Osteocyte (in vitro differentiated cells): ENCODE data around the gene ZFHX2. TPM values are rescaled to one million over a fixed set of nuclear protein-coding genes. Genes with fewer than 3 reads are reported as not detected.

ENCODE experiments used
- DNase-seq: peaks from one replicate; pipeline ENCODE4 v3.0.0; 2021; ENCODE audit warnings: mixed read lengths; ENCODE audit not compliant: unreplicated experiment; ENCODE audit errors: extremely low spot score
- H3K27ac Mint-ChIP-seq: one replicate; pipeline ENCODE4 v1.8.0; 2021; ENCODE audit warnings: mild to moderate bottlenecking, mixed read lengths; ENCODE audit not compliant: unreplicated experiment
- H3K27me3 Mint-ChIP-seq: one replicate; pipeline ENCODE4 v1.8.0; 2021; ENCODE audit warnings: mixed read lengths; ENCODE audit not compliant: unreplicated experiment
- H3K36me3 Mint-ChIP-seq: one replicate; pipeline ENCODE4 v1.8.0; 2021; ENCODE audit warnings: mixed read lengths; ENCODE audit not compliant: unreplicated experiment
- H3K4me1 Mint-ChIP-seq: one replicate; pipeline ENCODE4 v1.8.0; 2021; ENCODE audit warnings: mixed read lengths; ENCODE audit not compliant: unreplicated experiment
- H3K4me3 Mint-ChIP-seq: one replicate; pipeline ENCODE4 v1.8.0; 2021; ENCODE audit warnings: mild to moderate bottlenecking, moderate library complexity, mixed read lengths; ENCODE audit not compliant: unreplicated experiment
- H3K9me3 Mint-ChIP-seq: one replicate; pipeline ENCODE4 v1.8.0; 2021; ENCODE audit warnings: mixed read lengths; ENCODE audit not compliant: unreplicated experiment
- total RNA-seq: library from RNA; stranded (reverse); gene quantifications from 2 replicates; pipeline ENCODE4 v1.2.1, GENCODE V29; 2021
- TF ChIP-seq, protein P1 (sequence below): fragments of 200-600 bp; sonication (generic); IDR thresholded peaks from 2 replicates; pipeline ENCODE4 v1.5.0; 2021; ENCODE audit warnings: antibody characterized with exemption, mild to moderate bottlenecking, moderate library complexity

Gene ZFHX2
- total RNA-seq, 1 donor from 2014 or later: 5.7 TPM

DNA sequence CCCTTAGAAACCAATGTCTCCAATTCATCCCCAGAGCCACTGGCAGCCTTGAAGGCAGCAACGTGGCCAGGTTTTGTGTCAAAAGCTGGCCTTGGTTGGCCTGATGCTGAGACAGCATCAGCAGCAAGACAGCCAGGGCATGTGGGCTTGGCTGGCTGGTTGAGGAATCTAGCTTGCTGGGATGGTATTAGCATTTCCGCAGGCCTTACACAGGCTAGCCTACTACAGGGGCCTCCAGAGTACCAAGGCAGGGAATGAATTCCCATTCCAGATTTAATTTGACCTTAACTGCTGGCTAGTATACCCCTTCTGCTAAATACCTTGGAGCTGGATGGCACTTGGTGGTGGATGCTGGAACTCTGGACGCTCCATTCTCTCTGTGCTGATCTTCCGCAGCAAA lies 66.2 kb downstream of the ZFHX2 start:
- Mint-ChIP-seq H3K4me1 (no peaks in the 10 kb centered on the region), H3K9me3 (no peaks in the 10 kb centered on the region), H3K27me3 (no peaks in the 10 kb centered on the region), H3K4me3 (no peak overlapping the region), H3K27ac (no peak overlapping the region), H3K36me3 (peaks cover 13% of the 10 kb centered on the region)
- TF ChIP-seq, protein P1, sequence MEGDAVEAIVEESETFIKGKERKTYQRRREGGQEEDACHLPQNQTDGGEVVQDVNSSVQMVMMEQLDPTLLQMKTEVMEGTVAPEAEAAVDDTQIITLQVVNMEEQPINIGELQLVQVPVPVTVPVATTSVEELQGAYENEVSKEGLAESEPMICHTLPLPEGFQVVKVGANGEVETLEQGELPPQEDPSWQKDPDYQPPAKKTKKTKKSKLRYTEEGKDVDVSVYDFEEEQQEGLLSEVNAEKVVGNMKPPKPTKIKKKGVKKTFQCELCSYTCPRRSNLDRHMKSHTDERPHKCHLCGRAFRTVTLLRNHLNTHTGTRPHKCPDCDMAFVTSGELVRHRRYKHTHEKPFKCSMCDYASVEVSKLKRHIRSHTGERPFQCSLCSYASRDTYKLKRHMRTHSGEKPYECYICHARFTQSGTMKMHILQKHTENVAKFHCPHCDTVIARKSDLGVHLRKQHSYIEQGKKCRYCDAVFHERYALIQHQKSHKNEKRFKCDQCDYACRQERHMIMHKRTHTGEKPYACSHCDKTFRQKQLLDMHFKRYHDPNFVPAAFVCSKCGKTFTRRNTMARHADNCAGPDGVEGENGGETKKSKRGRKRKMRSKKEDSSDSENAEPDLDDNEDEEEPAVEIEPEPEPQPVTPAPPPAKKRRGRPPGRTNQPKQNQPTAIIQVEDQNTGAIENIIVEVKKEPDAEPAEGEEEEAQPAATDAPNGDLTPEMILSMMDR: no peak
- no peak for DNase-seq

DNA sequence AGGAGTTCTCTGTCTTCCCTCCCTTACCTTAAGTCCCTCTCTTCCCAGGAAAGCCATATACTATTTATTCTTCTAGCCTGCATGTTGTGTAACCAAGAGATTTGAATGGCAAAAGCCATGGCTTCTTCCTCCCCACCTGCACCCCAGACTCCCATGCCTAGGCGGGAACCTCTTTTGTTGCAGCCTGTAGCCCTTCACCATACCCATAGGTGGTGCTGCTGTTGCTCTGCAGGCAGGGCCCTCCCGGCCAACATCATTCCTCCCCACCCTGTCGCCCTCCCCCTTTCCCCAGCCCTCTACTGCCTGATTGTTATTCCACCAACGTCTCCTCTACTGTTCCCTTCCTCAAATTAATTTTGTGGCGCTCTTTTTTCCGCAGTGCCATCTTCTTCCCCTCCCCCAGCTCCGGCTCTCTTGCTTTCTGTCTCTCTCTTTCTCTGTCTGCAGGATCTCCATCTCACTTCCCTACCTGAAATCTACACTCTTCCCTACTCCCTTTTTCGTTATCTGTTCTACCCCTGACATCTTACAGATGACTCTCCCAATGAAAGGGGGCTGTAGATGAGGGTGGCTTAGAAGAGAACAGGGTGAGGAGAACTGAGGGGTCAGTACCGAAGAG lies 68.2 kb downstream of the ZFHX2 start:
- H3K4me1 Mint-ChIP-seq: peaks cover 1% of the 10 kb centered on the region
- H3K4me3 Mint-ChIP-seq: no peak overlapping the region

DNA sequence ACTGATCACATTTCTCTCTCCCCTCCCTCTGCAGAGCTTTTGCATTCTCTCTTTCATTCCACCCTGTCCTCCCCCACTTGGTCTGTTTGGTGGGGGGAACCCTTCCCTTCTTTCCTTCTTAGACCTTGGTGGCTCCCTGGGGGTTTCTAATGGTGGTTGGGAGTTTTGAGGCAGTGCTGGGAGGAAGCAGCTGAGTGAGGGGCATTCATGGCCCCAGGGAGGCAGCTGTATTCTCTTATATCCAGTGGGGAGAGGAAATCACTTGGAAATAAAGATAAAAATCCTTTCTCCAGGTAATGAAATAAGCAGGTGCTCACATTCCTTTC lies 68.8 kb downstream of the ZFHX2 start:
- Mint-ChIP-seq H3K4me3 (no peak overlapping the region), H3K27ac (no peak overlapping the region), H3K36me3 (peaks cover 17% of the 10 kb centered on the region), H3K9me3 (no peaks in the 10 kb centered on the region), H3K4me1 (peaks cover 2% of the 10 kb centered on the region), H3K27me3 (no peaks in the 10 kb centered on the region)
- TF ChIP-seq, protein P1: no peak
- no peak for DNase-seq

More for the DNA sequence above, 68.2 kb downstream of the ZFHX2 start:
- Mint-ChIP-seq H3K36me3 (peaks cover 15% of the 10 kb centered on the region), H3K9me3 (no peaks in the 10 kb centered on the region), H3K27ac (no peak overlapping the region), H3K27me3 (no peaks in the 10 kb centered on the region)
- TF ChIP-seq, protein P1: peak; percentile 44
- DNase-seq: no peak

DNA sequence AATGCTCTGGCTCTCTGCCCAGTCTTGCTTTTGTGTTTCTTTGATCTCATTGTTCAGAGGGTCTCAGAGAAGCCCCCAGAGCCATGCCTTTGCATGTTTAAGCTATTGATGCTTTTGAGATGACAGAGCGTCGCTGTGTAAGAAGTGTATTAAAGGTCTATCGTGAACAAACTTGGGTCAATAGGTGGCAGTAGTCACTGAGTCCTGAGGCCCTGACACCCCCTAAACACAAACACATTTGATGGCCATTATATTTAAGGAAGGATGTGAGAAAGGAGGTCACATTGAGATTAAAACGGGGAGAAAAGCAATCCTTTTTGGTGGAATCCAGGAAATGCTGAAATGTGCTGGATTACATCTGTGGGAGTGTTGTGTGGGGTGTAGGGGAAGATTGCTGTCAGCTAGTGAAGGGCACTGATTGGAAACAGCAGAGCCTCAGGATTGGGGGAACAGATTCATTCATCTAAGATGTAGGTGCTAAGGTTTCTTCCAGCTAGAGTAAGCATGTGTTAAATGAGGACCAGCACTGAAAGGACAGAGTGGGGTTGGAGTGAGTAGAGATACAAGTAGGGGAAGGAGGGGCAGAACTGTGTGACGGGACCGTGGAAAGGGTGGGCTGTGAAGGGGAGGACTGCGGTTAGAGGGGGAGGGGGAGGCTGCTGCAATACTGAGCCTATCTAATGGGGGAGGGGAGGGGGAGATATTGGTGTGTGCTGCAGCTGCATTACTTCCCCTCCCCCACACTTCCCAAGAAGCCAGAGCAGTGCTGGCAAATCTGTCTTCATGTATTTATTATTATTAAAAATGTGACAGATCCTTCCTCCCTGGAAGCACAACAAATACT lies 69.4 kb downstream of the ZFHX2 start:
- H3K4me1 Mint-ChIP-seq: peaks cover 2% of the 10 kb centered on the region
- peaks cover 15% of the 10 kb centered on the region for H3K36me3 Mint-ChIP-seq
- no peak overlapping the region for H3K4me3 Mint-ChIP-seq

More for the DNA sequence above, 69.4 kb downstream of the ZFHX2 start:
- Mint-ChIP-seq H3K27ac (no peak overlapping the region), H3K9me3 (no peaks in the 10 kb centered on the region), H3K27me3 (no peaks in the 10 kb centered on the region)
- TF ChIP-seq, protein P1: no peak
- no peak for DNase-seq
